OCI-LY7 (cell line): Measurements from ENCODE around the gene LCN6.

ENCODE experiments used
- EZH2phosphoT487 ChIP-seq: fragments of 200-600 bp; sonication (generic); IDR thresholded peaks from 2 replicates; pipeline ENCODE4 v1.6.1; 2018; ENCODE audit warnings: low read depth, borderline replicate concordance, mild to moderate bottlenecking, mixed run types, antibody characterized with exemption, low read length, moderate library complexity, mixed read lengths
- TF ChIP-seq, protein P1 (sequence below): fragments of 200-600 bp; sonication (generic); conservative IDR thresholded peaks from 2 replicates; pipeline ENCODE4 v1.5.1; 2014; ENCODE audit warnings: mild to moderate bottlenecking, antibody characterized with exemption, low read length, moderate library complexity, mixed read lengths

DNA sequence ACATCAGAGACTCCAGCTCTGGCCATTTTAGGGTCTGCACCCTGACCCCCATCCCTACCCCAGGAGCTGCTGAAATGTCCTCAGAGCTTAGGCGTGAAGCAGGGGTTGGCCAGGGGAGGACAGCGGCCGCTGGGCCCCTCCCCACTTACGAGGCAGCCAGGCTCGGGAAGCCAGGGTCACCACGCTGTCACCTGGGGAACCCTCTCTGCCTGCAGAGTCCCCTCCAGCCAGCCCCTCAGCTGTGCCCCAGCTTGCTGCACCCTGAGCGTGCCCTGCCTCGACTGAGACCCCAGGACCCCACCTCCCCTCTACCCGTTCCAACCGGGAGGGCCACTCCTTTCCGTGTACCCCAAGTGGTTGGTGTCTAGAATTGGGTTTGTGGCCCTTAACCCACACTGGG lies 8.3 kb downstream of the LCN6 start:
- TF ChIP-seq, protein P1, sequence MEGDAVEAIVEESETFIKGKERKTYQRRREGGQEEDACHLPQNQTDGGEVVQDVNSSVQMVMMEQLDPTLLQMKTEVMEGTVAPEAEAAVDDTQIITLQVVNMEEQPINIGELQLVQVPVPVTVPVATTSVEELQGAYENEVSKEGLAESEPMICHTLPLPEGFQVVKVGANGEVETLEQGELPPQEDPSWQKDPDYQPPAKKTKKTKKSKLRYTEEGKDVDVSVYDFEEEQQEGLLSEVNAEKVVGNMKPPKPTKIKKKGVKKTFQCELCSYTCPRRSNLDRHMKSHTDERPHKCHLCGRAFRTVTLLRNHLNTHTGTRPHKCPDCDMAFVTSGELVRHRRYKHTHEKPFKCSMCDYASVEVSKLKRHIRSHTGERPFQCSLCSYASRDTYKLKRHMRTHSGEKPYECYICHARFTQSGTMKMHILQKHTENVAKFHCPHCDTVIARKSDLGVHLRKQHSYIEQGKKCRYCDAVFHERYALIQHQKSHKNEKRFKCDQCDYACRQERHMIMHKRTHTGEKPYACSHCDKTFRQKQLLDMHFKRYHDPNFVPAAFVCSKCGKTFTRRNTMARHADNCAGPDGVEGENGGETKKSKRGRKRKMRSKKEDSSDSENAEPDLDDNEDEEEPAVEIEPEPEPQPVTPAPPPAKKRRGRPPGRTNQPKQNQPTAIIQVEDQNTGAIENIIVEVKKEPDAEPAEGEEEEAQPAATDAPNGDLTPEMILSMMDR: no peak
- no peak for TF ChIP-seq EZH2phosphoT487
